GM23338 (cell line): ENCODE results near the gene LCMT1. TPM values are rescaled to one million over a fixed set of nuclear protein-coding genes. Genes with fewer than 3 reads are reported as not detected.
"Not testable (repeated sequence)": the region's sequence is repeated elsewhere in the genome, so short reads cannot be mapped to it uniquely, and the experiment has no call there.

Source experiments
- ATAC-seq: fragments of 200-7000 bp; cut with Tn5 transposase; 3 replicates; pipeline ENCODE4 v1.9.1; 2020
- DNase-seq: peaks from one replicate; pipeline ENCODE4 v3.0.0-alpha.2; 2015; ENCODE audit warnings: low spot score
- H2AFZ ChIP-seq: fragments of 200-600 bp; sonication (generic); 2 replicates; pipeline ENCODE4 v1.8.0; 2016; ENCODE audit warnings: antibody characterized with exemption, mild to moderate bottlenecking, moderate library complexity
- H3F3A ChIP-seq: fragments of 200-600 bp; sonication (generic); replicated peaks from 2 replicates; pipeline ENCODE4 v1.8.0; 2017; ENCODE audit warnings: antibody characterized with exemption, mixed run types, low read depth
- H3K27ac ChIP-seq: fragments of 200-600 bp; sonication (generic); 2 replicates; pipeline ENCODE4 v1.6.1; 2016; ENCODE audit warnings: low read depth
- H3K27me3 ChIP-seq: fragments of 200-600 bp; sonication (generic); 2 replicates; pipeline ENCODE4 v1.8.0; 2016; ENCODE audit warnings: mild to moderate bottlenecking, mixed run types, moderate library complexity; ENCODE audit not compliant: insufficient read depth
- H3K36me3 ChIP-seq: fragments of 200-600 bp; sonication (generic); 2 replicates; pipeline ENCODE4 v1.8.0; 2016; ENCODE audit warnings: mild to moderate bottlenecking; ENCODE audit not compliant: insufficient read depth
- H3K4me1 ChIP-seq: fragments of 200-600 bp; sonication (generic); 2 replicates; pipeline ENCODE4 v1.8.0; 2016; ENCODE audit warnings: mild to moderate bottlenecking, moderate library complexity; ENCODE audit not compliant: insufficient read depth
- H3K4me2 ChIP-seq: fragments of 200-600 bp; sonication (generic); 2 replicates; pipeline ENCODE4 v1.7.1; 2017; ENCODE audit warnings: mixed run types
- H3K4me3 ChIP-seq: fragments of 200-600 bp; sonication (generic); 2 replicates; pipeline ENCODE4 v1.6.1; 2016; ENCODE audit warnings: mixed run types
- H3K79me2 ChIP-seq: fragments of 200-600 bp; sonication (generic); replicated peaks from 2 replicates; pipeline ENCODE4 v1.8.0; 2017; ENCODE audit warnings: mild to moderate bottlenecking; ENCODE audit not compliant: insufficient read depth
- H3K9me2 ChIP-seq: fragments of 200-600 bp; sonication (generic); 2 replicates; pipeline ENCODE4 v1.8.0; 2017; ENCODE audit not compliant: insufficient read depth
- H4K20me1 ChIP-seq: fragments of 200-600 bp; sonication (generic); replicated peaks from 2 replicates; pipeline ENCODE4 v1.8.0; 2017; ENCODE audit warnings: mild to moderate bottlenecking; ENCODE audit not compliant: insufficient read depth
- H3K27ac Mint-ChIP-seq: 2 replicates; pipeline ENCODE4 v1.8.0; 2020; ENCODE audit warnings: inconsistent platforms, mild to moderate bottlenecking, moderate library complexity, mixed read lengths
- H3K27me3 Mint-ChIP-seq: 3 replicates; pipeline ENCODE4 v1.8.0; 2022; ENCODE audit warnings: low read depth, mild to moderate bottlenecking, moderate library complexity, mixed read lengths, inconsistent platforms; ENCODE audit not compliant: insufficient read depth, poor library complexity
- H3K36me3 Mint-ChIP-seq: 3 replicates; pipeline ENCODE4 v1.8.0; 2021; ENCODE audit warnings: low read depth, mild to moderate bottlenecking, inconsistent platforms, moderate library complexity, mixed read lengths
- H3K4me1 Mint-ChIP-seq: 3 replicates; pipeline ENCODE4 v1.8.0; 2020; ENCODE audit warnings: mild to moderate bottlenecking, inconsistent platforms, mixed read lengths
- H3K4me3 Mint-ChIP-seq: 3 replicates; pipeline ENCODE4 v1.8.0; 2021; ENCODE audit warnings: moderate library complexity, mild to moderate bottlenecking, inconsistent platforms, mixed read lengths
- H3K9me3 Mint-ChIP-seq: 3 replicates; pipeline ENCODE4 v1.8.0; 2020; ENCODE audit warnings: moderate library complexity, mild to moderate bottlenecking, inconsistent platforms, mixed read lengths
- EZH2 ChIP-seq: fragments of 200-600 bp; sonication (generic); IDR thresholded peaks from one replicate; pipeline ENCODE4 v1.8.0; 2017; ENCODE audit warnings: antibody characterized with exemption, mild to moderate bottlenecking, low read depth; ENCODE audit not compliant: unreplicated experiment
- JUNB ChIP-seq: IDR thresholded peaks from one replicate; pipeline ENCODE4 v1.6.1; 2016; ENCODE audit warnings: antibody characterized with exemption; ENCODE audit not compliant: unreplicated experiment
- POLR2AphosphoS5 ChIP-seq: IDR thresholded peaks from 2 replicates; pipeline ENCODE4 v1.6.1; 2016; ENCODE audit warnings: antibody characterized with exemption, low read depth
- STAT1 ChIP-seq: IDR thresholded peaks from one replicate; pipeline ENCODE4 v1.6.1; 2016; ENCODE audit warnings: antibody characterized with exemption; ENCODE audit not compliant: unreplicated experiment
- ZNF114 ChIP-seq: fragments of 250-450 bp; sonication (Bioruptor Pico); IDR thresholded peaks from 2 replicates; pipeline ENCODE4 v1.5.0; 2020; ENCODE audit warnings: mild to moderate bottlenecking, moderate library complexity
- ZNF331 ChIP-seq: fragments of 250-450 bp; sonication (Bioruptor Pico); IDR thresholded peaks from 2 replicates; pipeline ENCODE4 v1.5.0; 2020; ENCODE audit warnings: low read depth, mild to moderate bottlenecking, moderate library complexity
- polyA plus RNA-seq: library from polyadenylated mRNA; unstranded; fragments of >200 nt; fragmentation: Nextera tagmentation; extraction: Ambion mirVana; gene quantifications from 2 replicates; pipeline ENCODE4 v1.2.1, GENCODE V29; 2016
- total RNA-seq: library from RNA; depleted of rRNA; stranded (reverse); fragments of >200 nt; shearing (Covaris generic); gene quantifications from 2 replicates; pipeline ENCODE4 v1.2.3, GENCODE V29; 2014
- TF ChIP-seq, protein P1 (sequence below): fragments of 250-450 bp; sonication (Bioruptor Pico); IDR thresholded peaks from 2 replicates; pipeline ENCODE4 v1.5.0; 2020; ENCODE audit warnings: mild to moderate bottlenecking, moderate library complexity

LCMT1 gene
- total and polyA plus RNA-seq, 2 experiments from 2014 or later = 56.2 to 84.6 TPM

DNA sequence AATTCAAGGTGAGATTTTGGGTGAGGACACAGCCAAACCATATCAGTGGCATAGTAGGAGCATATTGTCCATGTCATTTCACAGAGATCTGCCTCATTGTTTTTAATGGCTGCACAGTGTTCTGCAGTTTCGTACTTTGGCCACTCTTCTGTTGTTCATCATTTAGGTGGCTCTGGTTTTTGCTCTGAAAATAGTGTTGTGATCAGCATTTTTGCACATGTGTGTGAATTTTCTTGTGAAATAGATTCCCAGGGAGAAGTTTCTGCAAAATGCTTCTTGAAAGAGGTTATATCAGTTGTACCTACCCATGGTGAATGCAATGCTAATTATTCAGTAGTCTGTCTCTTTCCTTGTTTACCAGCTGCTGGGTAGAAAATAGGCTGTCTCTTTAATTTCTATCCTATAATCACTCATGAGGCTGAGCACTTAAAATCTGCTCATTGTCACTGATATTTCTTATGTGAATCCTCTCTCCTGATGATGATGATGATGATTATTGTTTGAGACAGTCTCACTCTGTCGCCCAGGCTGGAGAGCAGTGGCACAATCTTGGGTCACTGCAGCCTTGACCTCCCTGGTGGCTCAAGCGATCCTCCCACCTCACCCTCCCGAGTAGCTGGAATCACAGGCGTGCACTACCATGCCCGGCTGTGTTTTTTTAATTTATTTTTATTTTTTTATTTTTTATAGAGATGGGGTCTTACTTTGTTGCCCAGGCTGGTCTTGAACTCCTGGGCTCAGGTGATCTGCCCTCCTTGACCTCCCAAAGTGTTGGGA, 10.5 kb downstream of the LCMT1 start:
- Histone ChIP-seq H3K79me2 (peaks cover 84% of the 10 kb centered on the region), H2AFZ (no peak overlapping the region), H3F3A (no peaks in the 10 kb centered on the region), H3K4me1 (no peaks in the 10 kb centered on the region), H3K4me2 (no peak overlapping the region), H3K9me2 (no peaks in the 10 kb centered on the region), H3K27me3 (no peaks in the 10 kb centered on the region), H4K20me1 (peaks cover 26% of the 10 kb centered on the region), H3K4me3 (no peak overlapping the region), H3K36me3 (no peaks in the 10 kb centered on the region), H3K27ac (no peak overlapping the region)
- no peak for TF ChIP-seq STAT1
- Mint-ChIP-seq H3K9me3 (no peaks in the 10 kb centered on the region), H3K4me1 (no peaks in the 10 kb centered on the region), H3K27ac (no peak overlapping the region), H3K4me3 (no peak overlapping the region), H3K27me3 (peaks cover 4% of the 10 kb centered on the region), H3K36me3 (peaks cover 7% of the 10 kb centered on the region; the same call in 1 of the 3 replicates)
- no peak for DNase-seq
- ATAC-seq = no peak

DNA sequence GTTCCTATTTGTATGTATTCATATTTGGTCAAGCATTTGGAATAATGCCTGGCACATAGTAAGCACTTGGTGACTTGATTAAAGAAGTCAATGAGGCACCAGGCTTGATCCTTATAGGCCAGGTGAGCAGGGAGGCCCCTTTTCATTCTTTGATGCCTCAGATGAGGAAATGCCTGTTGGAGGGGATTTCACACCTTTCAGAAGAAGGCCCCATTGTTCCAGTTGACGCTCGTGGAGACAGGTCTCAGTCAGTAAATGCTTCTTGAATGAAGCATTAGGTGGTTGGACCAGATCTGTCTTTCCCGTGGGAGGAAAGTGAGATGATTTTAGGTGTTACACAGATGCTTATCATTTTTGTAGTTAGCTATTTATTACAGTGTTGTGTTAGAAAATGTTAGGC, 13.0 kb downstream of the LCMT1 start:
- no peaks in the 10 kb centered on the region for H3K4me1 Mint-ChIP-seq
- peaks cover 4% of the 10 kb centered on the region; the same call in 1 of the 2 replicates for H3K36me3 ChIP-seq
- TF ChIP-seq POLR2AphosphoS5 = no peak
- no peak for TF ChIP-seq ZNF114 (CRISPR knock-in tag)
- TF ChIP-seq EZH2 = no peak
- TF ChIP-seq ZNF331 (CRISPR knock-in tag) = no peak
- TF ChIP-seq, protein P1, sequence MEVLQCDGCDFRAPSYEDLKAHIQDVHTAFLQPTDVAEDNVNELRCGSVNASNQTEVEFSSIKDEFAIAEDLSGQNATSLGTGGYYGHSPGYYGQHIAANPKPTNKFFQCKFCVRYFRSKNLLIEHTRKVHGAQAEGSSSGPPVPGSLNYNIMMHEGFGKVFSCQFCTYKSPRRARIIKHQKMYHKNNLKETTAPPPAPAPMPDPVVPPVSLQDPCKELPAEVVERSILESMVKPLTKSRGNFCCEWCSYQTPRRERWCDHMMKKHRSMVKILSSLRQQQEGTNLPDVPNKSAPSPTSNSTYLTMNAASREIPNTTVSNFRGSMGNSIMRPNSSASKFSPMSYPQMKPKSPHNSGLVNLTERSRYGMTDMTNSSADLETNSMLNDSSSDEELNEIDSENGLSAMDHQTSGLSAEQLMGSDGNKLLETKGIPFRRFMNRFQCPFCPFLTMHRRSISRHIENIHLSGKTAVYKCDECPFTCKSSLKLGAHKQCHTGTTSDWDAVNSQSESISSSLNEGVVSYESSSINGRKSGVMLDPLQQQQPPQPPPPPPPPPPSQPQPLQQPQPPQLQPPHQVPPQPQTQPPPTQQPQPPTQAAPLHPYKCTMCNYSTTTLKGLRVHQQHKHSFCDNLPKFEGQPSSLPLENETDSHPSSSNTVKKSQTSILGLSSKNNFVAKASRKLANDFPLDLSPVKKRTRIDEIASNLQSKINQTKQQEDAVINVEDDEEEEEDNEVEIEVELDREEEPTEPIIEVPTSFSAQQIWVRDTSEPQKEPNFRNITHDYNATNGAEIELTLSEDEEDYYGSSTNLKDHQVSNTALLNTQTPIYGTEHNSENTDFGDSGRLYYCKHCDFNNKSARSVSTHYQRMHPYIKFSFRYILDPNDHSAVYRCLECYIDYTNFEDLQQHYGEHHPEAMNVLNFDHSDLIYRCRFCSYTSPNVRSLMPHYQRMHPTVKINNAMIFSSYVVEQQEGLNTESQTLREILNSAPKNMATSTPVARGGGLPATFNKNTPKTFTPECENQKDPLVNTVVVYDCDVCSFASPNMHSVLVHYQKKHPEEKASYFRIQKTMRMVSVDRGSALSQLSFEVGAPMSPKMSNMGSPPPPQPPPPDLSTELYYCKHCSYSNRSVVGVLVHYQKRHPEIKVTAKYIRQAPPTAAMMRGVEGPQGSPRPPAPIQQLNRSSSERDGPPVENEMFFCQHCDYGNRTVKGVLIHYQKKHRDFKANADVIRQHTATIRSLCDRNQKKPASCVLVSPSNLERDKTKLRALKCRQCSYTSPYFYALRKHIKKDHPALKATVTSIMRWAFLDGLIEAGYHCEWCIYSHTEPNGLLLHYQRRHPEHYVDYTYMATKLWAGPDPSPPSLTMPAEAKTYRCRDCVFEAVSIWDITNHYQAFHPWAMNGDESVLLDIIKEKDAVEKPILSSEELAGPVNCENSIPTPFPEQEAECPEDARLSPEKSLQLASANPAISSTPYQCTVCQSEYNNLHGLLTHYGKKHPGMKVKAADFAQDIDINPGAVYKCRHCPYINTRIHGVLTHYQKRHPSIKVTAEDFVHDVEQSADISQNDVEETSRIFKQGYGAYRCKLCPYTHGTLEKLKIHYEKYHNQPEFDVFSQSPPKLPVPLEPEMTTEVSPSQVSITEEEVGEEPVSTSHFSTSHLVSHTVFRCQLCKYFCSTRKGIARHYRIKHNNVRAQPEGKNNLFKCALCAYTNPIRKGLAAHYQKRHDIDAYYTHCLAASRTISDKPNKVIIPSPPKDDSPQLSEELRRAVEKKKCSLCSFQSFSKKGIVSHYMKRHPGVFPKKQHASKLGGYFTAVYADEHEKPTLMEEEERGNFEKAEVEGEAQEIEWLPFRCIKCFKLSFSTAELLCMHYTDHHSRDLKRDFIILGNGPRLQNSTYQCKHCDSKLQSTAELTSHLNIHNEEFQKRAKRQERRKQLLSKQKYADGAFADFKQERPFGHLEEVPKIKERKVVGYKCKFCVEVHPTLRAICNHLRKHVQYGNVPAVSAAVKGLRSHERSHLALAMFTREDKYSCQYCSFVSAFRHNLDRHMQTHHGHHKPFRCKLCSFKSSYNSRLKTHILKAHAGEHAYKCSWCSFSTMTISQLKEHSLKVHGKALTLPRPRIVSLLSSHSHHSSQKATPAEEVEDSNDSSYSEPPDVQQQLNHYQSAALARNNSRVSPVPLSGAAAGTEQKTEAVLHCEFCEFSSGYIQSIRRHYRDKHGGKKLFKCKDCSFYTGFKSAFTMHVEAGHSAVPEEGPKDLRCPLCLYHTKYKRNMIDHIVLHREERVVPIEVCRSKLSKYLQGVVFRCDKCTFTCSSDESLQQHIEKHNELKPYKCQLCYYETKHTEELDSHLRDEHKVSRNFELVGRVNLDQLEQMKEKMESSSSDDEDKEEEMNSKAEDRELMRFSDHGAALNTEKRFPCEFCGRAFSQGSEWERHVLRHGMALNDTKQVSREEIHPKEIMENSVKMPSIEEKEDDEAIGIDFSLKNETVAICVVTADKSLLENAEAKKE = no peak
- TF ChIP-seq JUNB = no peak
- no peaks in the 10 kb centered on the region for H3K4me1 ChIP-seq
- H3F3A ChIP-seq = no peaks in the 10 kb centered on the region
- H3K4me3 Mint-ChIP-seq = no peak overlapping the region
- H3K9me3 Mint-ChIP-seq = no peaks in the 10 kb centered on the region
- no peak overlapping the region for H3K27ac Mint-ChIP-seq
- H3K79me2 ChIP-seq = peaks cover 66% of the 10 kb centered on the region
- ATAC-seq (no peak), DNase-seq (no peak)
- no peak overlapping the region for H3K4me3 ChIP-seq
- no peaks in the 10 kb centered on the region for H3K27me3 ChIP-seq
- peaks cover under 1% of the 10 kb centered on the region for H3K27me3 Mint-ChIP-seq
- no peak overlapping the region for H3K27ac ChIP-seq
- no peak overlapping the region for H2AFZ ChIP-seq
- H4K20me1 ChIP-seq = peaks cover 22% of the 10 kb centered on the region
- H3K36me3 Mint-ChIP-seq = peaks cover 23% of the 10 kb centered on the region
- H3K9me2 ChIP-seq = no peaks in the 10 kb centered on the region
- no peak overlapping the region for H3K4me2 ChIP-seq

DNA sequence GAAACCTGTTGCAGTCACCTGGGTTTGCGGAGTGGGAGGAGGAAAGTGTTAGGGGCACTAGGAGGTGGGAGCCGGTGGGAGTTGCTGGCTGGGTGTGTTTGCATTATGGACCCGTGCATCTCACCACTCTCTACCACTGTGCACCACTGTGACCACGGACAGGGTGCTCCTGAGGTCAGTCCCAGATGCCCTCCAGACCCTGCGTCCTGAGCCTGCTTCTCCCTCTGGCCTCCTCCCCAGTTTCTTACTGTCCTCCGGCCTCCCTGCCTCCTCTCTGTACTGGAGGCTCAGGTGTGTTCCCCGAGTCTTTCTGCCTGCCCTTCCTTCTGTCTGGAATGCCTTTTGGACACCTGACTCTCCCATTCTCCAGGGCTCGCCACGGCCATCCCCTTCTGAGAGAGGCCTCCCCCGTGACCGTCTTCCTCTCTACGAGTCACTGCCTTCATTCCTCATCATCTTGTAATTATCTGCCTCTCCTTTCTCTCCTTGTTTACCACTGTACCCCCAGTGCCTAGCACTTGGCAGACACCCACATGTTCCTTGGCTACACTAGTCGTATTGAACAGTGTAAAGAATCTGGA, 14.6 kb downstream of the LCMT1 start:
- H3K27me3 ChIP-seq, H2AFZ ChIP-seq, H3K27me3 Mint-ChIP-seq, H3K9me3 Mint-ChIP-seq, H3K36me3 ChIP-seq, ATAC-seq, DNase-seq, H3F3A ChIP-seq, H3K4me2 ChIP-seq, H3K9me2 ChIP-seq, H3K4me1 Mint-ChIP-seq, H3K27ac Mint-ChIP-seq, H3K4me3 ChIP-seq, H3K4me3 Mint-ChIP-seq, H3K4me1 ChIP-seq, H3K27ac ChIP-seq: not testable (repeated sequence)
- H3K79me2 ChIP-seq = peaks cover 49% of the 10 kb centered on the region
- peaks cover 28% of the 10 kb centered on the region for H3K36me3 Mint-ChIP-seq
- H4K20me1 ChIP-seq = peaks cover 18% of the 10 kb centered on the region
